Measurements from ENCODE around the gene OR2T34.
"Not testable (repeated sequence)": the region's sequence is repeated elsewhere in the genome, so short reads cannot be mapped to it uniquely, and the experiment has no call there.

The OR2T34 gene

DNA sequence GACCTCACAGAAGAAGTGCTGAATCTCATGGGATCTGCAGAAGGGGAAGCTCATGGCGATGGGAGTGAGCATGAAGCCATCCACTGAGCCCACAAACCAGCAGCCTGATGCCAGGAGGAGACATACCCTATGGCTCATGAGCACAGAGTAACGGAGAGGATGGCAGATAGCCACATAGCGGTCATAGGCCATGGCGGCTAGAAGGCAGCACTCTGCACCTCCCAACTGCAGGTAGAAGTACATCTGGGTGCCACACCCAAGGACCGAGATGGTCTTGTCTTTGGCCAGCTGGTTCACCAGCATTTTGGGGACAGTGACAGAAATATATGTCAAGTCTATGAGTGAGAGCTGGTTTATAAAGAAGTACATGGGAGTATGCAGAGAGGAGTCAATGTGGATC, 18.7 kb upstream of the OR2T34 start:
- no peak overlapping the region for H3K4me3 ChIP-seq (ENCODE audit: low read length)
- H3K9ac ChIP-seq (ENCODE audit: low read length) = no peak overlapping the region
- no peak for DNase-seq (ENCODE audit: low read depth)
- no peaks in the 10 kb centered on the region for H3K4me1 ChIP-seq (ENCODE audit: control insufficient read depth, insufficient read depth, low read length)
- no peaks in the 10 kb centered on the region for H3K27me3 ChIP-seq (replicated peaks; ENCODE audit: control insufficient read depth, insufficient read depth, low read length)
- H3K9me3 ChIP-seq (ENCODE audit: control insufficient read depth, low read length) = peaks cover 4% of the 10 kb centered on the region
- no peaks in the 10 kb centered on the region for H3K36me3 ChIP-seq (ENCODE audit: control insufficient read depth, insufficient read depth, low read length, severe bottlenecking)

DNA sequence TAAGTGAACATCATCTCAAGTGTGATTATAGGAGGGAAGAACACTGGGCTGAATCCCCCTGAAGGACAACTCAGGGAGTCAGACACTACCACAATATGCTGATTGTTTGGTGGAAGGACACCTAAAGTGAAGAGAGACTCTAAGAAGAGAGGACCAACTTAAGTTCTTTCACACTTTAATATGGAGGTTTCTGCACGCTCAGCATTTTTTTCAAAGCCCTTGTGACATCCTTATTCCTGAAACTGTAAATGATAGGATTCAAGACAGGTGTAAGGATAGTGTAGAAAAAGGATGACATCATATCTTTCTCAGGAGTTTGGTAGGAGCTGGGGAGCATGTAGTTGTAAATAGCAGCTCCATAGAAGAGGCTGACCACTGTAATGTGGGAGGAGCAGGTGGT, 18.1 kb upstream of the OR2T34 start:
- DNase-seq (ENCODE audit: low read depth) = no peak
- Histone ChIP-seq H3K4me3 (ENCODE audit: low read length) (no peak overlapping the region), H3K27me3 (replicated peaks; ENCODE audit: control insufficient read depth, insufficient read depth, low read length) (no peaks in the 10 kb centered on the region), H3K9me3 (ENCODE audit: control insufficient read depth, low read length) (peaks cover 4% of the 10 kb centered on the region), H3K4me1 (ENCODE audit: control insufficient read depth, insufficient read depth, low read length) (no peaks in the 10 kb centered on the region), H3K36me3 (ENCODE audit: control insufficient read depth, insufficient read depth, low read length, severe bottlenecking) (no peaks in the 10 kb centered on the region), H3K9ac (ENCODE audit: low read length) (no peak overlapping the region)

DNA sequence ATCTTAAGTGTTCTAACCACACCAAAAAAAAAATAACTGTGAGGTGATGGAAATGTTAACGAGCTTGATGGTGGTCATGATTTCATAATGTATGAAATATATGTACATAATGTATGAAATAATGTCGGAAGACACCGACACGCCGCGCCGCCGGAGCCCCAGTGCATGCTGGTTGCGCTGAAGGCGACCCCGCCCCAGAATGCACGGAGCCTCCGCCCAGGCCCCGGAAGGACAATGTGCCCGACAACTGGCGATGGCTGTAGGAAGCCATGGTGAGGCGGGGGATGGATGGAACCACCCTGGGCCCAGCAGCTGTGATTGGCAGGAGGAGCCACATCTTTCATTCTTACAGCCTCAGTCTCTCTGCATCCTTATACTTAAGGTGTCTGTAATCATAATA, 15.5 kb upstream of the OR2T34 start:
- H3K4me1 ChIP-seq (ENCODE audit: control insufficient read depth, insufficient read depth, low read length) = no peaks in the 10 kb centered on the region
- H3K9ac ChIP-seq (ENCODE audit: low read length) = no peak overlapping the region
- no peak for DNase-seq (ENCODE audit: low read depth)
- H3K9me3 ChIP-seq (ENCODE audit: control insufficient read depth, low read length) = peaks cover 4% of the 10 kb centered on the region
- no peaks in the 10 kb centered on the region for H3K36me3 ChIP-seq (ENCODE audit: control insufficient read depth, insufficient read depth, low read length, severe bottlenecking)
- no peak overlapping the region for H3K4me3 ChIP-seq (ENCODE audit: low read length)
- H3K27me3 ChIP-seq (replicated peaks; ENCODE audit: control insufficient read depth, insufficient read depth, low read length) = no peaks in the 10 kb centered on the region

GRCh38 chr1:248589334-248589733, 14.8 kb upstream of the OR2T34 start:
- Histone ChIP-seq H3K36me3 (ENCODE audit: control insufficient read depth, insufficient read depth, low read length, severe bottlenecking) (no peaks in the 10 kb centered on the region), H3K9me3 (ENCODE audit: control insufficient read depth, low read length) (no peaks in the 10 kb centered on the region), H3K27me3 (replicated peaks; ENCODE audit: control insufficient read depth, insufficient read depth, low read length) (no peaks in the 10 kb centered on the region), H3K4me1 (ENCODE audit: control insufficient read depth, insufficient read depth, low read length) (no peaks in the 10 kb centered on the region), H3K9ac (ENCODE audit: low read length) (no peak overlapping the region), H3K4me3 (ENCODE audit: low read length) (no peak overlapping the region)
- DNase-seq (ENCODE audit: low read depth) = no peak

DNA sequence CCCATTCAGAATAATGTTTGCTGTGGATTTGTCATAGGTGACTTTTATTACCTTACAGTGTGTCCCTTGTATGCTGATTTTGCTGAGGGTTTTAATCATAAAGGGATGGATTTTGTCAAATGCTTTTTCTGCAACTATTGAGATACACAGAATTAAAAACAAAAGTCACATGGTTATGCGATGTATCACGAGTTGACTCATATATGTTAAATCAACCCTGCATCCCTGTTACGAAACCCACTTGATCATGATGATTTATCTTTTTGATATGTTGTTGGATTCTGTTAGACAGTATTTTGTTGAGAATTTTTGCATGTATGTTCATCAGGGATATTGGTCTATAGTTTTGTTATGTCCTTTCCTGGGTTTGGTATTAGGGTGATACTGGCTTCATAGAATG, 10.7 kb upstream of the OR2T34 start:
- no peaks in the 10 kb centered on the region for H3K4me1 ChIP-seq (ENCODE audit: control insufficient read depth, insufficient read depth, low read length)
- H3K27me3 ChIP-seq (replicated peaks; ENCODE audit: control insufficient read depth, insufficient read depth, low read length) = no peaks in the 10 kb centered on the region
- no peaks in the 10 kb centered on the region for H3K9me3 ChIP-seq (ENCODE audit: control insufficient read depth, low read length)
- no peak overlapping the region for H3K9ac ChIP-seq (ENCODE audit: low read length)
- no peaks in the 10 kb centered on the region for H3K36me3 ChIP-seq (ENCODE audit: control insufficient read depth, insufficient read depth, low read length, severe bottlenecking)
- no peak overlapping the region for H3K4me3 ChIP-seq (ENCODE audit: low read length)
- no peak for DNase-seq (ENCODE audit: low read depth)

- Histone ChIP-seq H3K4me3 (ENCODE audit: low read length) (no peak overlapping the region), H3K9ac (ENCODE audit: low read length) (no peak overlapping the region), H3K9me3 (ENCODE audit: control insufficient read depth, low read length) (peaks cover 5% of the 10 kb centered on the region), H3K36me3 (ENCODE audit: control insufficient read depth, insufficient read depth, low read length, severe bottlenecking) (no peaks in the 10 kb centered on the region), H3K27me3 (replicated peaks; ENCODE audit: control insufficient read depth, insufficient read depth, low read length) (no peaks in the 10 kb centered on the region), H3K4me1 (ENCODE audit: control insufficient read depth, insufficient read depth, low read length) (no peaks in the 10 kb centered on the region)
- DNase-seq (ENCODE audit: low read depth) = no peak
Observed at GRCh38 chr1:248576260-248576980, 1.9 kb upstream of the OR2T34 start.

GRCh38 chr1:248573856-248574255, 701 bp downstream of the OR2T34 start:
- not testable (repeated sequence) for H3K4me3 ChIP-seq (ENCODE audit: low read length); H3K36me3 ChIP-seq (ENCODE audit: control insufficient read depth, insufficient read depth, low read length, severe bottlenecking); DNase-seq (ENCODE audit: low read depth); H3K9me3 ChIP-seq (ENCODE audit: control insufficient read depth, low read length); H3K4me1 ChIP-seq (ENCODE audit: control insufficient read depth, insufficient read depth, low read length); H3K9ac ChIP-seq (ENCODE audit: low read length); H3K27me3 ChIP-seq (replicated peaks; ENCODE audit: control insufficient read depth, insufficient read depth, low read length)

DNA sequence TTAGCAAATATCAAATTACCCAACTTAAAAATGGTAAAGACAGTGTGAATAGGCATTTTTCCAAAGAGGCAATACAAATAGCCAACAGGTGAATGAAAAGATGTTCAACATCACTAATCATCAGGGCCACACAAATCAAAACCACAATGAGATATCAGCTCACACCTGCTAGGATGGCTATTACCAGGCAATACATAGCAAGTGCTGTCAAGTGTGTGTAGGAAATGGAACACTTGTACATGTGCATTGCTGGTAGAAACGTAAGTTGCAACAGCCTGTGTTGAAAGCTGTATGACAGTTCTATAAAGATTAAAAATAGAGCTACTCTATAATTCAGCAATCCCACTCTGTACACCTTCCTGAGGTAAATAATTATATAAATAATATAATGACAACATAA, 2.5 kb downstream of the OR2T34 start:
- DNase-seq (ENCODE audit: low read depth); H3K4me1 ChIP-seq (ENCODE audit: control insufficient read depth, insufficient read depth, low read length); H3K4me3 ChIP-seq (ENCODE audit: low read length); H3K9ac ChIP-seq (ENCODE audit: low read length); H3K9me3 ChIP-seq (ENCODE audit: control insufficient read depth, low read length); H3K27me3 ChIP-seq (replicated peaks; ENCODE audit: control insufficient read depth, insufficient read depth, low read length); H3K36me3 ChIP-seq (ENCODE audit: control insufficient read depth, insufficient read depth, low read length, severe bottlenecking): not testable (repeated sequence)

DNA sequence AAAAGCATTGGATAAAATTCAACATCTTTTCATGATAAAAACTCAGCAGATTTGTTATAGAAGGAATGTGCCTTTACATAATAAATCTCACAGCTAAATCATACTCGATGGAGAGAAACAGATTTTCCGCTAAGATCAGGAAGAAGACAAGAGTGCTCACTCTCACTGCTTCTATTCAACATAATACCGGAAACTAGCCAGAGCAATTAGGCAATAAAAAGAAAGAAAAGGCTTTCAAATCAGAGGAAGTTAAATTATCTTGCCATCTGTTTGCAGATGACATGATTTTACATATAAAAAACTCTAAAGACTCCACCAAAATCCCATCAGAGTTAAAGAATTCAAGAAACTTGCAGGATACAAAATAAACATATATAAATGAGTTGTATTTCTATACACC, 3.7 kb downstream of the OR2T34 start:
- not testable (repeated sequence) for H3K4me1 ChIP-seq (ENCODE audit: control insufficient read depth, insufficient read depth, low read length); H3K9ac ChIP-seq (ENCODE audit: low read length); H3K36me3 ChIP-seq (ENCODE audit: control insufficient read depth, insufficient read depth, low read length, severe bottlenecking); H3K27me3 ChIP-seq (replicated peaks; ENCODE audit: control insufficient read depth, insufficient read depth, low read length); DNase-seq (ENCODE audit: low read depth); H3K9me3 ChIP-seq (ENCODE audit: control insufficient read depth, low read length); H3K4me3 ChIP-seq (ENCODE audit: low read length)

DNA sequence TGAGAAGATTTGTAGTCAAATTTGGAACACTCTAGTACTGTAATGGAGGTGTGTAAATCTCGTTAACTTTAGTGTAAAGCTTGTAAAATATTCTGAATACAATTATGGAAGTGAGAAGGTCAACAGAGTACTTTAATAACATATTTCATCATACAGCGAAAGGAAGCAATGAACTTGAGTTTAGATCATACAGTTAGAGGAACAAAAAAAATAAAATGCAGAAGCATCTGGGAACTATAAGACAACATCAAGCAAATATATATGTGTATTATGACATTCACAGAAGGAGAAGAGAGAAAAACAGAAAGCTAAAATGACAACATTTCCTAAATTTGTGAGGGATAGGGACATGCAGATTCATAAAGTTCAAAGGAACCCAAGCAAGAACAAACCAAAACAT, 5.5 kb downstream of the OR2T34 start:
- H3K27me3 ChIP-seq (replicated peaks; ENCODE audit: control insufficient read depth, insufficient read depth, low read length); DNase-seq (ENCODE audit: low read depth); H3K4me1 ChIP-seq (ENCODE audit: control insufficient read depth, insufficient read depth, low read length); H3K9ac ChIP-seq (ENCODE audit: low read length); H3K9me3 ChIP-seq (ENCODE audit: control insufficient read depth, low read length); H3K4me3 ChIP-seq (ENCODE audit: low read length); H3K36me3 ChIP-seq (ENCODE audit: control insufficient read depth, insufficient read depth, low read length, severe bottlenecking): not testable (repeated sequence)

DNA sequence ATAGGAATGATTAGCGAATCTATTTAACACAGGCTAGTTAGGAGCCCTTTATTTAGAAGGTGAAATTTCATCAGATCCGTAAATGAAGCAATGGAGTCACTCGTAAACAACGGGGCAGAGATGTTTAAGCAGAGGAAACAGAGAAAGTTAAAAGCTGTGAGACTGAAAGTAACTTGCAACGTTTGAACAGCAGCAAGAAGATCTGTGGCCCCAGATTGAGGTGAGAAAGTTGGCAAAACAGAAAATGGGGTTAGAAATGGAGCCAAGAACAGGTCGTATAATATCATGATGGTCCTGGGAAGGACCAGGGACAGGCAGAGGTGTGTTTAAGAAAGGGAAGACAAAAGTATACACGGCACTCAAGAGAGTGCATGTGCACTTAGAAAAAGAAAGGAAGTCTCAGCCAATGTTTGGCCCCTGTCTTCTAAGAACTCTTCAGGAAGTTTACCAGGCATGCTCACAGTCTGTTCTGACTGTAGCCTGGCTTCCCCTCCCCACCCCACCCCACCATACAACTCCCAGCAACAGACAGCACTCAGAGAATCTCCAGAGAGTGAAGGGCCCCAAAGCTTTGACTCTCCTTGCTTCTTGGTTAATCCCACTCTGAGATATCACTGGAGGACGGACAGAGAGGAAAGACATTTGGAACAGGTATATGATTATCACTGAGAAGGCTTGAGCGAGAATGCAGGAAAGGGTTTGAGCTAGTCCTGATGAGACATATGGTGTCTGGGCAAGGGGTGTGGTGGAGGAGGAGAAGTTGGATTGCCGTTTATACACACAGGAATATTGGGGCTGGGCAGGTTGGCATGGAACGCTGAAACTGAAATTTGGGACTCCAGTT, 8.8 kb downstream of the OR2T34 start:
- not testable (repeated sequence) for H3K27me3 ChIP-seq (replicated peaks; ENCODE audit: control insufficient read depth, insufficient read depth, low read length); H3K4me3 ChIP-seq (ENCODE audit: low read length); H3K9me3 ChIP-seq (ENCODE audit: control insufficient read depth, low read length); H3K36me3 ChIP-seq (ENCODE audit: control insufficient read depth, insufficient read depth, low read length, severe bottlenecking); DNase-seq (ENCODE audit: low read depth); H3K4me1 ChIP-seq (ENCODE audit: control insufficient read depth, insufficient read depth, low read length); H3K9ac ChIP-seq (ENCODE audit: low read length)

Data from adipocyte (in vitro differentiated cells).